Natural killer cell treated with Interleukin-12 subunit alpha and Interleukin-12 subunit beta and Interleukin-15 and Interleukin-18, amount 100 ng/mL, for 72 hours (primary cell): Measurements from ENCODE around the gene DENND1A. TPM values are rescaled to one million over a fixed set of nuclear protein-coding genes. Genes with fewer than 3 reads are reported as not detected.
A peak's percentile ranks its signal among the peaks of the same experiment; 100 is the strongest.

Experiments
- ATAC-seq, 2 donors: fragments of 150-1000 bp; cut with Tn5 transposase in 1 of 2; sonication (Bioruptor Pico), chemical (Tn5 transposase) in 1 of 2; 2 replicates each; pipeline ENCODE4 v1.10.0; 2021
- DNase-seq: peaks from one replicate; pipeline ENCODE4 v3.0.0; 2022; ENCODE audit warnings: low spot score
- H3K27ac Mint-ChIP-seq, 2 donors: 1 replicate in 1 of 2; 2 replicates in 1 of 2; pipeline ENCODE4 v1.8.0; 2022; ENCODE audit warnings: mixed read lengths in 2 of 2, mild to moderate bottlenecking in 1 of 2, moderate library complexity in 1 of 2
- H3K27me3 Mint-ChIP-seq, 2 donors: 1 replicate in 1 of 2; 2 replicates in 1 of 2; pipeline ENCODE4 v1.8.0; 2022; ENCODE audit warnings: mixed read lengths in 2 of 2
- H3K36me3 Mint-ChIP-seq: one replicate; pipeline ENCODE4 v1.8.0; 2022; ENCODE audit warnings: mixed read lengths
- H3K4me1 Mint-ChIP-seq, 2 donors: 1 replicate in 1 of 2; 2 replicates in 1 of 2; pipeline ENCODE4 v1.8.0; 2022; ENCODE audit warnings: low read depth in 2 of 2, mixed read lengths in 2 of 2, mild to moderate bottlenecking in 1 of 2
- H3K4me3 Mint-ChIP-seq: one replicate; pipeline ENCODE4 v1.8.0; 2022; ENCODE audit warnings: mixed read lengths
- H3K9me3 Mint-ChIP-seq: 2 replicates; pipeline ENCODE4 v1.8.0; 2022; ENCODE audit warnings: mixed read lengths
- total RNA-seq, 2 donors: library from RNA; stranded (reverse); gene quantifications; one replicate each; pipeline ENCODE4 v1.2.3, GENCODE V29; 2022

Gene DENND1A
- total RNA-seq, 2 donors from 2014 or later = 24.6 to 28.8 TPM

DNA sequence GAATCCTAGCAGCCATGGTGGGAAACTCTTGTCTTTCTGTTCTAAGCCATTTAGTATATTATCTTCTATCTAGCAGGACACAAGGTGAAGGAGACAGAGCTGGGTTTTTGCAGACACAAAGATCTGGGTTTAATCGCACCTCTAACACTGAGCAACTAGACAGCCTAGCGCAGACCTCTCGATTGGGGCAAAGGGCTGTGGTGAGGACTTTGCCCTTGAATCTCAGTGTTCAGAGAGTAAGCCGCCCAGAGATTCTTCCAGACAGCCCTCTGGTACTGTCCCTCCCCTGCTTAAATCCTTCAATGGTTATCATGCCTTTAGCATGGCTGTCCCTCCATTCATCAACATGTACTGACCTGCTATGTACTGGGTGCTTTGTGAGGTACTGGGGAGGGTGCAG, 445.8 kb downstream of the DENND1A start:
- H3K27ac Mint-ChIP-seq = no peak overlapping the region
- peaks cover 0 to 2% of the 10 kb centered on the region in 2 donors for H3K4me1 Mint-ChIP-seq
- ATAC-seq = no peak
- no peaks in the 10 kb centered on the region for H3K36me3 Mint-ChIP-seq
- DNase-seq = no peak
- H3K9me3 Mint-ChIP-seq = no peaks in the 10 kb centered on the region
- H3K4me3 Mint-ChIP-seq = no peak overlapping the region
- H3K27me3 Mint-ChIP-seq = no peaks in the 10 kb centered on the region

- Mint-ChIP-seq H3K4me1 (no peaks in the 10 kb centered on the region), H3K27me3 (no peaks in the 10 kb centered on the region), H3K27ac (no peak overlapping the region), H3K36me3 (no peaks in the 10 kb centered on the region), H3K9me3 (no peaks in the 10 kb centered on the region), H3K4me3 (no peak overlapping the region)
- ATAC-seq = no peak
- DNase-seq = no peak
Measured at GRCh38 chr9:123483191-123483803, 446.6 kb downstream of the DENND1A start.

- H3K27me3 Mint-ChIP-seq = no peaks in the 10 kb centered on the region
- H3K9me3 Mint-ChIP-seq = no peaks in the 10 kb centered on the region
- H3K36me3 Mint-ChIP-seq = no peaks in the 10 kb centered on the region
- no peak overlapping the region for H3K27ac Mint-ChIP-seq
- DNase-seq = no peak
- H3K4me1 Mint-ChIP-seq = no peaks in the 10 kb centered on the region
- no peak for ATAC-seq
- H3K4me3 Mint-ChIP-seq = no peak overlapping the region
Measured at GRCh38 chr9:123482295-123482968, 447.5 kb downstream of the DENND1A start.

DNA sequence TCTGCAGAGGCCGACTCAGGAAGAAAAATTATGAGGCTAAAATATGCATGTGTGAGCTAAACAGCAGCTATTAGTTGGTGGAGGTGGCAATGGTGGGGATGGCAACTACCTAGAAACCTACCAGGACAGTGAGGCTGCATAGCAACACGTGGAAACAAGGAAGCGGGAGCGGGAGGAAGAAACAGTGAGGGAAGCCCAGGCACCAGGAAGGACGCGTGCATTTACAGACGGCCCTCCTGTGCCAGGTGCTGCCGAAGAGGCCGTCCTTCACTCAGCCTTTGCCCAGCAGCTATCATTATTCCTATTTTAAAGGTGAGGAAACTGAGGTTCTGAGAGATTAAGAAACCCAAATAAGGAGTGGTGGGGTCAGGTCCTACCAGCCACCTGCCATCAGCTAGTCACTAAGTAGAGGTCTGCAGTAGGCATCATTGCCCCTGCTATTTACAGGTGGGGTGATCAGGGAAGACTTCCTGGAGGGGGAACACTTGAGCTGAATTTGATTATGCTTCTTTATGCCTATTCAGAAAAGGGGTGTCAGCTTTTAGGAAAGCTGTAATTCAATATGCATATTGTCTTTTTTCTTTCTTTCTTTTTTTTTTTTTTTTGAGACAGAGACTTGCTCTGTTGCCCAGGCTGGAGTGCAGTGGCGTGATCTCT, 448.6 kb downstream of the DENND1A start:
- DNase-seq (no peak), ATAC-seq (no peak)
- H3K4me1 Mint-ChIP-seq = no peaks in the 10 kb centered on the region
- H3K27me3 Mint-ChIP-seq = no peaks in the 10 kb centered on the region
- H3K9me3 Mint-ChIP-seq = no peaks in the 10 kb centered on the region
- H3K36me3 Mint-ChIP-seq = no peaks in the 10 kb centered on the region
- H3K4me3 Mint-ChIP-seq = no peak overlapping the region
- H3K27ac Mint-ChIP-seq = no peak overlapping the region

DNA sequence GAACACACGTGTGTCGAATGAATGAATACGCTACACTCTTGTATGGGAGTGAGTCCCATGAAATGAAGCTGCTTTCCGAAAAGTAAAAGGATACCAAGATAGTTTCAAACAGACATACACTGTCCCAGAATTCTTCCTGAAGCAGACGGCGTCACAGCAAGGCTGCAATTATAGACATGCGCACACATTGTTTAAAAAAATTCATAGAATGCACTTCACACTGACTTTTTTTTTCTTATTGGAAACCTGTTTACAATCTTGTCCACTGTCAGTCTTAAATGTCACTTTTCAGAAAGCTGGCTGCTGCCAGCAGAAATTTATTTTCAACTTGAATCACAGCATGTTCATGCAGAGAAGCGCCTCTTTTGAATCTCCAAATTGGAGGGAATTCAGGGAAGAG, 449.1 kb downstream of the DENND1A start:
- H3K4me3 Mint-ChIP-seq = no peak overlapping the region
- ATAC-seq (no peak), DNase-seq (no peak)
- H3K27ac Mint-ChIP-seq = no peak overlapping the region
- no peaks in the 10 kb centered on the region for H3K36me3 Mint-ChIP-seq
- H3K4me1 Mint-ChIP-seq = no peaks in the 10 kb centered on the region
- no peaks in the 10 kb centered on the region for H3K9me3 Mint-ChIP-seq
- no peaks in the 10 kb centered on the region for H3K27me3 Mint-ChIP-seq

DNA sequence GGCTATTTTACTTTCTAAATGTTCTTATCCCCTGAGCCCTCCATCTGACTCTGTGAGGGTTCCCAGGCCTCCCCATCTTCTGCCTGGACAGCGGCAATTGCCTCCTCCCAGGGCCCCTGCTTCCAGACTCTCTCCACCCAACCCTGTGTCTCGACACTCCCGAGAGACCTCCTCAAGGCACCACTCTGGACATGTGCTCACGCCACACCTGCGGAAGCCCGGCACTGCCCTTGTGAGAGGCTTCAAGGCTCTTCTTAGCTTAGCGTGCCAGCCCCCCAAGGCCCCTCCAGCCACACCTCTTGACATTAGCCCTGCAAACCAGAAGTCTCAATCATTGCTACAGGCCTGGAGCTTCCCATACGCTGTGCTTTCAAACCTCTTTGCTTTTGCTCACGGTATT, 449.8 kb downstream of the DENND1A start:
- H3K27ac Mint-ChIP-seq = no peak overlapping the region
- no peak overlapping the region for H3K4me3 Mint-ChIP-seq
- H3K4me1 Mint-ChIP-seq = no peaks in the 10 kb centered on the region
- no peaks in the 10 kb centered on the region for H3K36me3 Mint-ChIP-seq
- DNase-seq (no peak), ATAC-seq (no peak)
- no peaks in the 10 kb centered on the region for H3K9me3 Mint-ChIP-seq
- H3K27me3 Mint-ChIP-seq = no peaks in the 10 kb centered on the region

DNA sequence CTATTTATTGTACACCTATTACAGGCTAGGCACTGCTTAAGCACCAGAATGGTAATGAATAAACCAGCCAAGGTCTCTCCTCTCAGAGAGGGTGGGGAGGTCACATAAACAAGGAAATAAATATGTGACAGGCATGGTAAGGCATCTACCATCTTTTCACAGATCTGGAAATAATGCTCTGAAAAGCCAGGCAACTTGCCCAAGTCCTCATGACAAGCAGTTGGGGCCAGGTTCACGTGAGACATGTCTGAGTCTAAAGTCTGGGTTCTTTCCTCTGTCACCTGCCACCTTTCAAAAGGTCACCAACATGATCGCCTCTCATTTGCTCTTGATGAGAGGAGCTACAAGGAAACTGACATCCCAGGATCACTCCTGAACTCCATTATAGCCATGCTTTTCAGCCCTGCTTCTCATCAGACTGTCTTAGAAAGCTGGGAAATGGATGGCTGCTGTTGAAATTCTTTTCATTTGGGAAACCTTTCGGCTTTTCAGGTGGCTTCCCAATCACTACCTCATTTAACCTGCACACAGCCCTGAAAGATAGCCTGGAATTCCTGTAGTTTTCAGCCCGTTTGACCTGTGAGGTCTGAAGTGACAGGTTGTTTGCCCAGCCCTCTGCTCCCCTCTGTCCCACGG, 450.8 kb downstream of the DENND1A start:
- no peaks in the 10 kb centered on the region for H3K4me1 Mint-ChIP-seq
- no peak for ATAC-seq
- H3K27me3 Mint-ChIP-seq = no peaks in the 10 kb centered on the region
- no peak overlapping the region for H3K4me3 Mint-ChIP-seq
- no peak overlapping the region for H3K27ac Mint-ChIP-seq
- H3K36me3 Mint-ChIP-seq = no peaks in the 10 kb centered on the region
- DNase-seq = no peak
- H3K9me3 Mint-ChIP-seq = no peaks in the 10 kb centered on the region

DNA sequence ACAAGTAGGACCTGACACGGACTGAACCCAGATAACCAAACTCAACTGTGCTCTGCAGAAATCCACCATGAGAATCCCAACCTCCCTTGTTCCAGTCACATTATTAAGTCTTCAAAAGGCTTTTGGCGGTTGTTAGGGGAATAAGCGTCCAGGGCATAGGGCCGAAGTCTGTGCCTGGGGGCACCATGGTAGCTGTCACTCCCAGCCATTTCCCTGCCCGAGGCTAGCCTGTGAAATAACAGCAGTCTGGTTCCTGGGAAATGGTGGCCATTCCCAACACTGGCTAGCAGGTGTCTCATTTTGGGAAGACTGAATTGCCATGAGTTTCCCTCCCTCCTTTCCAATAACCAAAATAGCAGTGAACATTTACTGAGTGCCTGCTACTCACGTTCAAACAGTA, 451.8 kb downstream of the DENND1A start:
- no peaks in the 10 kb centered on the region for H3K9me3 Mint-ChIP-seq
- no peaks in the 10 kb centered on the region for H3K36me3 Mint-ChIP-seq
- no peak overlapping the region for H3K27ac Mint-ChIP-seq
- no peak overlapping the region for H3K4me3 Mint-ChIP-seq
- no peaks in the 10 kb centered on the region for H3K4me1 Mint-ChIP-seq
- no peak for ATAC-seq
- H3K27me3 Mint-ChIP-seq = no peaks in the 10 kb centered on the region
- DNase-seq = no peak

GRCh38 chr9:123475407-123475806, 454.5 kb downstream of the DENND1A start:
- H3K4me1 Mint-ChIP-seq = no peaks in the 10 kb centered on the region
- no peaks in the 10 kb centered on the region for H3K36me3 Mint-ChIP-seq
- ATAC-seq = no peak
- H3K9me3 Mint-ChIP-seq = no peaks in the 10 kb centered on the region
- DNase-seq = no peak
- no peaks in the 10 kb centered on the region for H3K27me3 Mint-ChIP-seq
- H3K27ac Mint-ChIP-seq = no peak overlapping the region
- H3K4me3 Mint-ChIP-seq = no peak overlapping the region

DNA sequence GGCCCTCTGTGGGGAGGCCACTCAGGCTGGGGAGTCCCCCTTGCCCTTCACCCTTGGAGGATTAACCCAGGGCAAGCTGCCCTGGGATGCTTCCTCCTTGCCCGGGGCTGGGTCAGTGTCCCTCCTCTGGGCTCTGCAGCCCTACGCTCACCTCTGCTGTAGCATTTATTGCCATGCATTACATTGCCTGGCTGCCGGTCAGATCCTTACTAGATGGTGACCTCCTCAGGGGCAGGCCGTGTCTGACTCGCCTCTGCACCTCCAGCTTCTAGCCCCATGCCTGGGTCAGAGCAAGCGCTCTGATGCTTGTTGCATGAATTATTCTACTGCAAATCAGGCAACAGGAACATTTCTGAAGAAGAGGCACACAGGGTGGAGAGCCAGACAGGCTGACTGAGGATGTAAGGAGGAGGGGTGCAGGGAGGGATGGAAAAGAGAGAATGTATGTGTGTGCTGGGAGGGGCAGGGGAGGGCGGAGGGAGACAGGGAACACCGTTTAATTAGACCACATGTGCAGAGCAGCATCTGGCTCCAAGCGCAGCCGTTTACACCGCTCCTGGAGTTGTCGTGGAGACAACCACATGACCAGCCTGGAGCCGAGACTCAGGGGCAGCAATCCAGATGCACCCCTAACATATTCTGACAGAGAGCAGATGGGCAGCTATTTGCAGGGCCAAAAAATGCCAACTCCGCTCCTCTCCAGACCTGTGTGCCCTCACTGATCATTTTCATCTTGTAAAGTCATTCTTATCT, 456.9 kb downstream of the DENND1A start:
- H3K27me3 Mint-ChIP-seq = no peaks in the 10 kb centered on the region
- DNase-seq = no peak
- H3K36me3 Mint-ChIP-seq = no peaks in the 10 kb centered on the region
- no peaks in the 10 kb centered on the region for H3K9me3 Mint-ChIP-seq
- ATAC-seq = peak in 1 of 2 donors; percentile 22
- no peaks in the 10 kb centered on the region for H3K4me1 Mint-ChIP-seq
- no peak overlapping the region for H3K4me3 Mint-ChIP-seq
- H3K27ac Mint-ChIP-seq = no peak overlapping the region

GRCh38 chr9:123471843-123472570, 457.9 kb downstream of the DENND1A start:
- DNase-seq (no peak), ATAC-seq (no peak)
- Mint-ChIP-seq H3K27me3 (no peaks in the 10 kb centered on the region), H3K4me3 (no peak overlapping the region), H3K27ac (no peak overlapping the region), H3K36me3 (no peaks in the 10 kb centered on the region), H3K4me1 (no peaks in the 10 kb centered on the region), H3K9me3 (no peaks in the 10 kb centered on the region)

DNA sequence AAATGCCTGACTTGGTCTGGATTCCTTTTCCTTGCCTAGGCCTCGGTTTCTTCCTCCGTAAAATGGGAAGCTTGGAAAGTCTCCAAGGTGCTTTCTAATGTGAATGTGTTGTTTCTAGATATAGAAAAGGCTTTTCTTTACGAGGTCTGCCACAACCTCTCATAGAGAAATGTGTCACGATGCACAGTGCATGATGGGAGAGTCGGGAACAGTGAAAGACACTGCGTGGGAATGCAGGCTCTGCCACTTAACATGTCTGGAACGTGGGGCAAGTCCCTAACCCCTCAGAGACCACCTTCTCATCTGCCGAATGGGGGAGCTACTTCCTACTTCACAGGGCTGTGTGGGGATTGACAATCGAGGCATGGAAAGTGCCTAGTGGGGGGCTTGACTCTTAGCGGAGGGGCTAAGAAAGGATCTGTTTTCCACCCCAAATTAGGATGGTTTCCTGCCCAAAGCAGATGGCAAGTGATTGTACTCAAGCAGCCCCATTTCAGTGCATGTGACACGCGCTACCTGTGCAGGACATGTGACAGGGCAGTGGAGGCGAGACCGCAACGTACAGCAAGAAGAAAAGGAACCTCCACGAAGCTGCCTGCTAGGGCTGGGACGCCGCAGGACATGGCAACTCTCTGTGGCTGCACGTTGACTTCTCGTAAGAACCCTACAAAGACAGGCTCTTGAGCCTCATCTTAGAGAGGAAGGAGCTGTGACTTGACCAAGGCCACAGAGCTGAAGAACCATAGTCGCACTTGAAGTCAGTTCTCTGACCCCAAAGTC, 458.7 kb downstream of the DENND1A start:
- Mint-ChIP-seq H3K9me3 (no peaks in the 10 kb centered on the region), H3K4me3 (no peak overlapping the region), H3K27ac (no peak overlapping the region), H3K4me1 (no peaks in the 10 kb centered on the region), H3K36me3 (no peaks in the 10 kb centered on the region), H3K27me3 (no peaks in the 10 kb centered on the region)
- DNase-seq (no peak), ATAC-seq (no peak)
